ENCODE measurements around the gene PRR22.

DNA sequence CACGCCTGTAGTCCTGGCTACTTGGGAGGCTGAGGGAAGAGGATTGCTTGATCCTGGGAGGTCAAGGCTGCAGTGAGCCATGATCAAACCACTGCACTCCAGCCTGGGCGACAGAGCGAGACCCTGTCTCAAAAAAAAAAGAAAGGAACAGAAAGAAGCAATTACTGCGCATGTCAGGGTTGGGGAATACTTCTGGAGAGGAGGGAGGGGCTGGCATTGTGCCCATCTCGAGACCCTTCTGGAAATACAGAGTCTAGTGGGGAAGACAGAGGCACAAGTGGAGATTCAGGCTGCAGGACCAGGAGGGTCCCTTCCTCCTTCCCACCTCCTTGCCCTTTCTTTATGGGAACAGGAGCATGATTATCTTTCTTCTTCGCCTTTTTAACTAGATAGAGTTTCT lies 30.8 kb downstream of the PRR22 start:
- no peak for TF ChIP-seq ZNF274 (IDR thresholded peaks at IDR 0.05; ENCODE audit: low read depth, low read length)
- no peak for TF ChIP-seq YY1 (IDR thresholded peaks at IDR 0.05; ENCODE audit: insufficient read depth, insufficient read length)
- no peak for TF ChIP-seq SUZ12 (IDR thresholded peaks at IDR 0.05; ENCODE audit: extremely low read depth, insufficient read depth, insufficient read length)
